Testis (tissue), 3 donors: ENCODE measurements around the gene TEN1. TPM values are rescaled to one million over a fixed set of nuclear protein-coding genes. Genes with fewer than 3 reads are reported as not detected.

ENCODE experiments used
- DNase-seq: peaks from one replicate; pipeline ENCODE4 v3.0.0-alpha.2; 2019
- H3K27ac ChIP-seq, 2 donors: fragments of 200-600 bp; sonication (generic); one replicate each; pipeline ENCODE4 v1.5.1; 2019
- H3K27me3 ChIP-seq: fragments of 200-600 bp; sonication (generic); one replicate; pipeline ENCODE4 v1.5.1; 2019
- H3K36me3 ChIP-seq: fragments of 200-600 bp; sonication (generic); one replicate; pipeline ENCODE4 v1.5.1; 2017; ENCODE audit warnings: low read depth; ENCODE audit errors: missing control alignments
- H3K4me1 ChIP-seq: fragments of 200-600 bp; sonication (generic); one replicate; pipeline ENCODE4 v1.5.1; 2019
- H3K4me3 ChIP-seq, 2 donors: fragments of 200-600 bp; sonication (generic); one replicate each; pipeline ENCODE4 v1.5.1; 2017 to 2019
- H3K9me3 ChIP-seq: fragments of 200-600 bp; sonication (generic); one replicate; pipeline ENCODE4 v1.5.1; 2017
- POLR2A ChIP-seq: fragments of 450-650 bp; IDR thresholded peaks from one replicate; pipeline ENCODE4 v1.6.1; 2017; ENCODE audit warnings: antibody characterized with exemption, mild to moderate bottlenecking, moderate library complexity
- WGBS, 2 donors: methylation state at CpG; one replicate each; pipeline ENCODE4 v1.1.5; 2018; 5-methylcytosine and 5-hydroxymethylcytosine counted together
- intact Hi-C: fragments of 100-400 bp; cut with DNase I; formaldehyde crosslinking; loops from one replicate; pipeline ENCODE4 v1.15.1; 2023; ENCODE audit warnings: low total_unique reads
- polyA plus RNA-seq: library from polyadenylated mRNA; stranded (reverse); fragments of 350-450 nt; fragmentation: Illumina TruSeq; extraction: RNeasy Lipid Tissue Mini Kit (QIAGEN cat#74804); gene quantifications from one replicate; pipeline ENCODE4 v1.2.3, GENCODE V29; 2014; ENCODE audit warnings: low read depth, low replicate concordance; ENCODE audit not compliant: insufficient read depth
- total RNA-seq, 2 donors: library from RNA; depleted of rRNA; stranded (reverse); fragments of >200 nt; gene quantifications; one replicate each; pipeline ENCODE4 v1.2.3, GENCODE V29; 2016
- TF ChIP-seq, protein P1 (sequence below), 3 experiments: fragments of 450-650 bp in 2 of 3; fragments of 200-600 bp in 1 of 3; sonication (generic) in 1 of 3; IDR thresholded peaks; one replicate each; pipeline ENCODE4 v1.5.1; 2016 to 2019; ENCODE audit warnings: antibody characterized with exemption in 3 of 3, mild to moderate bottlenecking in 2 of 3, moderate library complexity in 1 of 3

TEN1 gene
- total and polyA plus RNA-seq, 3 donors from 2014 or later: 15.4 to 19.5 (median 17.8) TPM

DNA sequence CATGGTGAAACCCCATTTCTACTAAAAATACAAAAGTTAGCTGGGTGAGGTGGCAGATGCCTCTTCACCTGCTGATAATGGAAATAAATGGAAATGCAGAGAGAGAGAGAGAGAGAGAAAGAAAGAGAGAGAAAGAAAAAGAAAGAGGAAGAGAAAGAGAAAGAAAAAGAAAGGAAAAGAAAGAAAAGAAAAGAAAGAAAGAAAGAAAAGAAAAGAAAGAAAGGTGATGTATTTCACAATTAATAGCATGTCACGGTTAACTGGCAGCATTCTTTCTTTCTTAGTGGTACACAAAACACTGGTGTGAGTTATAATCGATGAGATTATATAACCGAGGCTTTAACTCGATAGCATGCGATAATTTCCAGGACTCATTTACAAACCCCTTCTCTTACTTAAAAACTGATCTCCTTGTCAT, 3.3 kb upstream of the TEN1 start:
- Histone ChIP-seq H3K4me1 (peaks cover 20% of the 10 kb centered on the region), H3K36me3 (no peaks in the 10 kb centered on the region), H3K9me3 (no peaks in the 10 kb centered on the region), H3K27ac (no peak overlapping the region), H3K27me3 (no peaks in the 10 kb centered on the region), H3K4me3 (no peak overlapping the region)
- TF ChIP-seq, protein P1, sequence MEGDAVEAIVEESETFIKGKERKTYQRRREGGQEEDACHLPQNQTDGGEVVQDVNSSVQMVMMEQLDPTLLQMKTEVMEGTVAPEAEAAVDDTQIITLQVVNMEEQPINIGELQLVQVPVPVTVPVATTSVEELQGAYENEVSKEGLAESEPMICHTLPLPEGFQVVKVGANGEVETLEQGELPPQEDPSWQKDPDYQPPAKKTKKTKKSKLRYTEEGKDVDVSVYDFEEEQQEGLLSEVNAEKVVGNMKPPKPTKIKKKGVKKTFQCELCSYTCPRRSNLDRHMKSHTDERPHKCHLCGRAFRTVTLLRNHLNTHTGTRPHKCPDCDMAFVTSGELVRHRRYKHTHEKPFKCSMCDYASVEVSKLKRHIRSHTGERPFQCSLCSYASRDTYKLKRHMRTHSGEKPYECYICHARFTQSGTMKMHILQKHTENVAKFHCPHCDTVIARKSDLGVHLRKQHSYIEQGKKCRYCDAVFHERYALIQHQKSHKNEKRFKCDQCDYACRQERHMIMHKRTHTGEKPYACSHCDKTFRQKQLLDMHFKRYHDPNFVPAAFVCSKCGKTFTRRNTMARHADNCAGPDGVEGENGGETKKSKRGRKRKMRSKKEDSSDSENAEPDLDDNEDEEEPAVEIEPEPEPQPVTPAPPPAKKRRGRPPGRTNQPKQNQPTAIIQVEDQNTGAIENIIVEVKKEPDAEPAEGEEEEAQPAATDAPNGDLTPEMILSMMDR (IDR thresholded peaks at IDR 0.05): no peak
- no peak for TF ChIP-seq POLR2A
- intact Hi-C loops: no loop called here
- WGBS, 2 donors: 61 to 72% methylated on average over 5 of the region's 5 CpGs
- no peak for DNase-seq

DNA sequence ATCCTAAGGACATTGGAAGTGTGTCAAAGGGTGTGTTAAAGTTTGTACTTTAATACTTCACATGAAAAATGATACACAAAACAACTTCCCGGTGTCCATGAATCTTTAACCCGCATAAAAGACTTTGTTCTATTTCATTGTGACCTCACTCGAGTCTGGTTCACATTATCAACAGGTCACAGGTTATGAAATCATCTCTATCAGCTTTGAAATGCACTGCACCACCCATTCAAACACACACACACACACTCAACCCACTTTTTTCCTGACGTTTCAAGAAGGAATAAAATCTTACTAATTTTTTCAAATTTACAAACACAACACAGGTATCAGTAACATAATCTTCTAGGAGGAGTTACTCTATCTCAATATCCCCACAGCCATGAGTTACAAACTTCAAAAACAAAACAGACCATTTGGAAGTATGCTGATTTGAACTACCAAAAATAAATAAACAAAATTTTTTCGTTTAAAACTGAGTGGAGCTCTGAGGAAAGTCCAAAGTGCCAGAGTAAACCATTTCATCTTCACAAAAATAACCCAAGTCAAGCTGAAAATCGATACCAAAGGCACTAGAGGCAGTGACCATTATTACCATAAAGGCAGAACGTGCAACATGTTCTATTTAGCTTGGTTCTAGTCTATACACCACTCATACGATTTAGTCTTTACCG, 2.7 kb upstream of the TEN1 start:
- TF ChIP-seq POLR2A: no peak
- TF ChIP-seq, protein P1 (IDR thresholded peaks at IDR 0.05): no peak
- intact Hi-C loops: no loop called here
- no peak for DNase-seq
- H3K9me3 ChIP-seq: no peaks in the 10 kb centered on the region
- H3K36me3 ChIP-seq: no peaks in the 10 kb centered on the region
- H3K27ac ChIP-seq: peak overlapping the region in 1 of 2 donors; percentile 54
- 55 to 58% methylated on average over 9 of the region's 9 CpGs for WGBS, 2 donors
- no peak overlapping the region for H3K4me3 ChIP-seq
- no peaks in the 10 kb centered on the region for H3K27me3 ChIP-seq
- H3K4me1 ChIP-seq: peaks cover 25% of the 10 kb centered on the region

DNA sequence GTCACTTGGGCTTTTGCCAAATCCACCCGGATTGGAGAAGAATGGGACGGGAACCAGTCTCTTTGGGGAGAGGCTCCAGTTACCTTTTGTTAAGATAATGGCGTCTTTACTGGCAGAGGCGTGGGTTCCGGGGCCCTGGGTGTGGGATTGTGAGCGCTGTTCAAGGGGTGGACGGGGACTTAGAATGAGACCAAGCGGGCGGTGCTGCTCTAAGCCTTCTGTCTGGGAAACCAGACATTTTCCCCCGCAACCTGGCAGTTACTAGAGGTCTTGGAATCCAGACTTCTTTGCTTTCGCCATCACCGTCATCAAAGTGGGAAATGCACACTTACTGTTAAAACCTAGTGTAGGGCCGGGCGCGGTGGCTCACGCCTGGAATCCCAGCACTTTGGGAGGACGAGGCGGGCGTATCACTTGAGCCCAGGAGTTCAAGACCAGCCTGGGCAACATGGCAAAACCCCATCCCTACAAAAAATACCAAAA, 706 bp downstream of the TEN1 start:
- H3K36me3 ChIP-seq: no peaks in the 10 kb centered on the region
- TF ChIP-seq POLR2A: no peak
- TF ChIP-seq, protein P1 (IDR thresholded peaks at IDR 0.05): no peak
- intact Hi-C loops: no loop called here
- H3K27me3 ChIP-seq: no peaks in the 10 kb centered on the region
- 6% methylated on average over 19 of the region's 19 CpGs for WGBS, 2 donors
- peak overlapping the region; percentile 99 for H3K27ac ChIP-seq
- H3K9me3 ChIP-seq: no peaks in the 10 kb centered on the region
- no peak for DNase-seq
- H3K4me1 ChIP-seq: peaks cover 56% of the 10 kb centered on the region
- H3K4me3 ChIP-seq: peak overlapping the region; percentile 76 to 89

DNA sequence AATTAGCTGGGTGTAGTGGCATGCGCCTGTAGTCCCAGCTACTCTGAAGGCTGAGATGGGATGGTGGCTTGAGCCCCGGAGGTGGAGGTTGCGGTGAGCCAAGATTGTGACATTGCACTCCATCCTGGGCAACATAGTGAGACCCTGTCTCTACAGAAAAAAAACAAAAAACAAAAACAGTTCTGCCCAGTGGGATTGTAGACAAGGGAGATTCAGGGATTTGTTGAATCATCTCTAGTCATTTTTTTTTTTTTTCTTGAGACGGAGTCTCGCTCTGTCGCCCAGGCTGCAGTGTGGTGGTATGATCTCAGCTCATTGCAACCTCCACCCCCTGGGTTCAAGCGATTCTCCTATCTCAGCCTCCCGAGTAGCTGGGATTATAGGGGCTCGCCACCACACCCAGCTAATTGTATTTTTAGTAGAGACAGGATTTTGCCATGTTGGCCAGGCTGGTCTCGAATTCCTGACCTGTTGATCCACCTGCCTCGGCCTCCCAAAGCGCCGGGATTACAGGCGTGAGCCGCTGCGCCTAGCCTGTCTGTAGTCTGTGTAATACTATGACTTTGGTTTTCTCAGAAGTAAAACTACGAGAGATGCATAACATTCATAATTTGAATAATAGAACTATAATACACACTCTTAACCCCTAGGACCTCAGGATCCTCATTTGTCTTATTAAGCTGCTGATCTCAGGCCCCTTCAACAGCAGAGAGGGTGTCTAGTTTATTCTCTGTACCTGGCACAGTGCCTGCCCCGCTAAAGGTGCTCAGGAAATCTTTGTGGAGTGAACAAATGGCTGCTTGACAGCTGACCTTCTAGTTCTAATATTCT, 1.4 kb downstream of the TEN1 start:
- no peaks in the 10 kb centered on the region for H3K27me3 ChIP-seq
- H3K9me3 ChIP-seq: no peaks in the 10 kb centered on the region
- DNase-seq: no peak
- no peaks in the 10 kb centered on the region for H3K36me3 ChIP-seq
- H3K4me3 ChIP-seq: peak overlapping the region; percentile 76 to 89
- peaks cover 58% of the 10 kb centered on the region for H3K4me1 ChIP-seq
- peak overlapping the region; percentile 99 for H3K27ac ChIP-seq
- intact Hi-C loops: no loop called here
- 74 to 76% methylated on average over 18 of the region's 18 CpGs for WGBS, 2 donors
- no peak for TF ChIP-seq POLR2A
- TF ChIP-seq, protein P1 (IDR thresholded peaks at IDR 0.05): no peak
